Measurements from ENCODE around the gene TXNDC12. TPM values are rescaled to one million over a fixed set of nuclear protein-coding genes. Genes with fewer than 3 reads are reported as not detected.
"Not testable (repeated sequence)": the region's sequence is repeated elsewhere in the genome, so short reads cannot be mapped to it uniquely, and the experiment has no call there.

The TXNDC12 gene
- 15.9 and 24.6 TPM in 2 replicates for total RNA-seq

GRCh38 chr1:52055066-52055865, at the start of gene TXNDC12:
TXNDC12 (minus strand) TSS chr1:52055191; CDS start chr1:52055096, 95 bp downstream.
- DNase-seq (ENCODE audit: low read depth in 2 of 2) = peak; percentile 92

GRCh38 chr1:52102336-52103013, 47.5 kb upstream of the TXNDC12 start:
- DNase-seq (ENCODE audit: low read depth in 2 of 2) = no peak

- no peak for DNase-seq (ENCODE audit: low read depth in 2 of 2)
Measured at GRCh38 chr1:52098139-52098871, 43.3 kb upstream of the TXNDC12 start.

GRCh38 chr1:52096216-52096615, 41.2 kb upstream of the TXNDC12 start:
- DNase-seq (ENCODE audit: low read depth in 2 of 2) = no peak

GRCh38 chr1:52094300-52094699, 39.3 kb upstream of the TXNDC12 start:
- DNase-seq (ENCODE audit: low read depth in 2 of 2) = not testable (repeated sequence)

GRCh38 chr1:52087892-52088291, 32.9 kb upstream of the TXNDC12 start:
- DNase-seq (ENCODE audit: low read depth in 2 of 2) = not testable (repeated sequence)

GRCh38 chr1:52080014-52080415, 25.0 kb upstream of the TXNDC12 start:
- DNase-seq (ENCODE audit: low read depth in 2 of 2) = no peak

- not testable (repeated sequence) for DNase-seq (ENCODE audit: low read depth in 2 of 2)
Measured at GRCh38 chr1:52077277-52077676, 22.3 kb upstream of the TXNDC12 start.

GRCh38 chr1:52072291-52072690, 17.3 kb upstream of the TXNDC12 start:
- DNase-seq (ENCODE audit: low read depth in 2 of 2) = no peak

- no peak for DNase-seq (ENCODE audit: low read depth in 2 of 2)
Measured at GRCh38 chr1:52070704-52071103, 15.7 kb upstream of the TXNDC12 start.

GRCh38 chr1:52063192-52063591, 8.2 kb upstream of the TXNDC12 start:
- no peak for DNase-seq (ENCODE audit: low read depth in 2 of 2)

- DNase-seq (ENCODE audit: low read depth in 2 of 2) = no peak
Measured at GRCh38 chr1:52060822-52061221, 5.8 kb upstream of the TXNDC12 start.

GRCh38 chr1:52059888-52060287, 4.9 kb upstream of the TXNDC12 start:
- DNase-seq (ENCODE audit: low read depth in 2 of 2) = no peak

GRCh38 chr1:52059321-52059720, 4.3 kb upstream of the TXNDC12 start:
- DNase-seq (ENCODE audit: low read depth in 2 of 2) = no peak

- no peak for DNase-seq (ENCODE audit: low read depth in 2 of 2)
Measured at GRCh38 chr1:52057876-52058415, 3.0 kb upstream of the TXNDC12 start.

GRCh38 chr1:52057255-52057654, 2.3 kb upstream of the TXNDC12 start:
- DNase-seq (ENCODE audit: low read depth in 2 of 2) = no peak

GRCh38 chr1:52056937-52057231, 1.9 kb upstream of the TXNDC12 start:
- DNase-seq (ENCODE audit: low read depth in 2 of 2) = no peak

GRCh38 chr1:52056163-52056936, 1.4 kb upstream of the TXNDC12 start, which contains the start of gene BTF3L4:
BTF3L4 (plus strand) TSS chr1:52056295; CDS start chr1:52059848, 3,553 bp downstream.
- DNase-seq (ENCODE audit: low read depth in 2 of 2) = peak; percentile 93 to 96

- no peak for DNase-seq (ENCODE audit: low read depth in 2 of 2)
Measured at GRCh38 chr1:52055866-52056162, 823 bp upstream of the TXNDC12 start.

- DNase-seq (ENCODE audit: low read depth in 2 of 2) = no peak
Measured at GRCh38 chr1:52054496-52055065, 410 bp downstream of the TXNDC12 start.

GRCh38 chr1:52053862-52054261, 1.1 kb downstream of the TXNDC12 start:
- DNase-seq (ENCODE audit: low read depth in 2 of 2) = no peak
